SK-N-SH treated with all-trans-retinoic acid at 6 μM for 48 hours (cell line): ENCODE data around the gene UIMC1.

ENCODE experiments used
- ATAC-seq: fragments of 200-7000 bp; cut with Tn5 transposase; 3 replicates; pipeline ENCODE4 v1.9.1; 2020; ENCODE audit warnings: mild to moderate bottlenecking, moderate library complexity
- ARNTL ChIP-seq: fragments of 450-650 bp; formaldehyde crosslinking; IDR thresholded peaks from 2 replicates; pipeline ENCODE4 v1.5.0; 2020; ENCODE audit warnings: low read depth, mild to moderate bottlenecking, moderate library complexity, borderline replicate concordance
- BACH2 ChIP-seq: fragments of 250-450 bp; sonication (Bioruptor Pico); IDR thresholded peaks from 2 replicates; pipeline ENCODE4 v1.9.0; 2021; ENCODE audit warnings: mild to moderate bottlenecking, borderline replicate concordance
- CREB5 ChIP-seq: fragments of 250-450 bp; sonication (Bioruptor Pico); IDR thresholded peaks from 2 replicates; pipeline ENCODE4 v1.5.1; 2020; ENCODE audit warnings: low read depth, mild to moderate bottlenecking, moderate library complexity
- CSDC2 ChIP-seq: fragments of 250-450 bp; sonication (Bioruptor Pico); IDR thresholded peaks from 2 replicates; pipeline ENCODE4 v1.5.0; 2020; ENCODE audit warnings: mild to moderate bottlenecking, moderate library complexity
- ESRRG ChIP-seq: fragments of 250-450 bp; sonication (Bioruptor Pico); IDR thresholded peaks from 2 replicates; pipeline ENCODE4 v1.6.1; 2021; ENCODE audit warnings: mild to moderate bottlenecking
- GLIS3 ChIP-seq: fragments of 250-450 bp; sonication (Bioruptor Pico); IDR thresholded peaks from 2 replicates; pipeline ENCODE4 v1.5.0; 2020; ENCODE audit warnings: mild to moderate bottlenecking, moderate library complexity
- ISL1 ChIP-seq: fragments of 250-450 bp; sonication (Bioruptor Pico); IDR thresholded peaks from 2 replicates; pipeline ENCODE4 v2.1.2; 2022; ENCODE audit warnings: mild to moderate bottlenecking, moderate library complexity
- OSR1 ChIP-seq: fragments of 250-450 bp; sonication (Bioruptor Pico); IDR thresholded peaks from 2 replicates; pipeline ENCODE4 v1.8.0; 2022; ENCODE audit warnings: moderate library complexity, mild to moderate bottlenecking, inconsistent platforms
- PATZ1 ChIP-seq: fragments of 250-450 bp; sonication (Bioruptor Pico); IDR thresholded peaks from 2 replicates; pipeline ENCODE4 v1.8.0; 2020; ENCODE audit warnings: mild to moderate bottlenecking, moderate library complexity, borderline replicate concordance
- POU6F1 ChIP-seq: fragments of 250-450 bp; sonication (Bioruptor Pico); IDR thresholded peaks from 2 replicates; pipeline ENCODE4 v1.8.0; 2021; ENCODE audit warnings: low read depth, mild to moderate bottlenecking, moderate library complexity, borderline replicate concordance
- PPARA ChIP-seq: fragments of 250-450 bp; sonication (Bioruptor Pico); IDR thresholded peaks from 2 replicates; pipeline ENCODE4 v1.5.0; 2020; ENCODE audit warnings: mild to moderate bottlenecking, borderline replicate concordance
- RARB ChIP-seq: fragments of 250-450 bp; sonication (Bioruptor Pico); IDR thresholded peaks from 2 replicates; pipeline ENCODE4 v1.8.0; 2021; ENCODE audit warnings: mild to moderate bottlenecking, moderate library complexity
- TCF4 ChIP-seq: fragments of 250-450 bp; sonication (Bioruptor Pico); IDR thresholded peaks from 2 replicates; pipeline ENCODE4 v1.8.0; 2021; ENCODE audit warnings: mild to moderate bottlenecking, moderate library complexity, borderline replicate concordance
- TOX ChIP-seq: fragments of 250-450 bp; sonication (Bioruptor Pico); IDR thresholded peaks from 2 replicates; pipeline ENCODE4 v1.8.0; 2021; ENCODE audit warnings: mild to moderate bottlenecking, moderate library complexity, borderline replicate concordance
- TSHZ2 ChIP-seq: fragments of 250-450 bp; sonication (Bioruptor Pico); IDR thresholded peaks from 2 replicates; pipeline ENCODE4 v1.5.0; 2020; ENCODE audit warnings: mild to moderate bottlenecking, moderate library complexity
- ZC3H10 ChIP-seq: fragments of 250-450 bp; sonication (Bioruptor Pico); IDR thresholded peaks from 2 replicates; pipeline ENCODE4 v1.5.1; 2021; ENCODE audit warnings: mild to moderate bottlenecking, moderate library complexity
- ZFP3 ChIP-seq: fragments of 250-450 bp; sonication (Bioruptor Pico); IDR thresholded peaks from 2 replicates; pipeline ENCODE4 v1.5.0; 2020; ENCODE audit warnings: mild to moderate bottlenecking, moderate library complexity
- ZFP30 ChIP-seq: fragments of 450-650 bp; formaldehyde crosslinking; IDR thresholded peaks from 2 replicates; pipeline ENCODE4 v1.5.0; 2022; ENCODE audit warnings: mild to moderate bottlenecking, moderate library complexity
- ZNF565 ChIP-seq: fragments of 450-650 bp; formaldehyde crosslinking; conservative IDR thresholded peaks from 2 replicates; pipeline ENCODE4 v1.5.0; 2020; ENCODE audit warnings: low read depth, mild to moderate bottlenecking, moderate library complexity
- ZNF70 ChIP-seq: fragments of 450-650 bp; formaldehyde crosslinking; IDR thresholded peaks from 2 replicates; pipeline ENCODE4 v1.5.0; 2020; ENCODE audit warnings: mild to moderate bottlenecking, moderate library complexity
- ZNF8 ChIP-seq: fragments of 450-650 bp; formaldehyde crosslinking; IDR thresholded peaks from 2 replicates; pipeline ENCODE4 v1.5.0; 2020; ENCODE audit warnings: mild to moderate bottlenecking, moderate library complexity

UIMC1 gene

GRCh38 chr5:176934309-176934930 is 72.2 kb downstream of the UIMC1 start:
- ATAC-seq = no peak
- TF ChIP-seq ZNF8 (no peak), PPARA (CRISPR knock-in tag) (no peak), ZNF70 (no peak), GLIS3 (CRISPR knock-in tag) (no peak), TOX (no peak), CREB5 (CRISPR knock-in tag) (no peak), PATZ1 (CRISPR knock-in tag) (no peak), ZNF565 (CRISPR knock-in tag) (no peak), CSDC2 (no peak), ISL1 (CRISPR knock-in tag) (no peak), ZC3H10 (CRISPR knock-in tag) (no peak), ARNTL (CRISPR knock-in tag) (no peak), ESRRG (no peak), RARB (CRISPR knock-in tag) (no peak), BACH2 (no peak), OSR1 (CRISPR knock-in tag) (no peak)

GRCh38 chr5:176929654-176930053 is 76.9 kb downstream of the UIMC1 start:
- no peak for ATAC-seq
- TF ChIP-seq GLIS3 (CRISPR knock-in tag) (no peak), POU6F1 (no peak), CREB5 (CRISPR knock-in tag) (no peak), CSDC2 (no peak), ESRRG (no peak), TSHZ2 (CRISPR knock-in tag) (no peak), RARB (CRISPR knock-in tag) (no peak), ARNTL (CRISPR knock-in tag) (no peak), ISL1 (CRISPR knock-in tag) (no peak), ZNF70 (no peak), TCF4 (CRISPR knock-in tag) (no peak)

GRCh38 chr5:176927562-176927961 is 79.0 kb downstream of the UIMC1 start:
- ATAC-seq = no peak
- TF ChIP-seq CREB5 (CRISPR knock-in tag) (no peak), ZFP30 (CRISPR knock-in tag) (no peak), ISL1 (CRISPR knock-in tag) (no peak), ZFP3 (CRISPR knock-in tag) (no peak), ZNF70 (no peak), BACH2 (no peak), PATZ1 (CRISPR knock-in tag) (no peak)
